Fibroblast of villous mesenchyme (primary cell): ENCODE results near the gene ZNF219. TPM values are rescaled to one million over a fixed set of nuclear protein-coding genes. Genes with fewer than 3 reads are reported as not detected.

Experiments
- DNase-seq: peaks from one replicate; pipeline ENCODE4 v3.0.0-alpha.2; 2010; ENCODE audit warnings: low read depth
- H3K4me3 ChIP-seq: 2 replicates; pipeline ENCODE4 v1.5.1; 2011; ENCODE audit warnings: low read depth, mild to moderate bottlenecking, low read length
- total RNA-seq: library from RNA; depleted of rRNA; stranded (reverse); fragments of >200 nt; gene quantifications from 2 replicates; pipeline ENCODE4 v1.2.3, GENCODE V29; 2012
- TF ChIP-seq, protein P1 (sequence below): IDR thresholded peaks from 2 replicates; pipeline ENCODE4 v1.5.1; 2012; ENCODE audit warnings: low read depth, mild to moderate bottlenecking, low read length; ENCODE audit not compliant: insufficient read depth

Gene ZNF219
- total RNA-seq, 1 donor = 1.7 TPM

DNA sequence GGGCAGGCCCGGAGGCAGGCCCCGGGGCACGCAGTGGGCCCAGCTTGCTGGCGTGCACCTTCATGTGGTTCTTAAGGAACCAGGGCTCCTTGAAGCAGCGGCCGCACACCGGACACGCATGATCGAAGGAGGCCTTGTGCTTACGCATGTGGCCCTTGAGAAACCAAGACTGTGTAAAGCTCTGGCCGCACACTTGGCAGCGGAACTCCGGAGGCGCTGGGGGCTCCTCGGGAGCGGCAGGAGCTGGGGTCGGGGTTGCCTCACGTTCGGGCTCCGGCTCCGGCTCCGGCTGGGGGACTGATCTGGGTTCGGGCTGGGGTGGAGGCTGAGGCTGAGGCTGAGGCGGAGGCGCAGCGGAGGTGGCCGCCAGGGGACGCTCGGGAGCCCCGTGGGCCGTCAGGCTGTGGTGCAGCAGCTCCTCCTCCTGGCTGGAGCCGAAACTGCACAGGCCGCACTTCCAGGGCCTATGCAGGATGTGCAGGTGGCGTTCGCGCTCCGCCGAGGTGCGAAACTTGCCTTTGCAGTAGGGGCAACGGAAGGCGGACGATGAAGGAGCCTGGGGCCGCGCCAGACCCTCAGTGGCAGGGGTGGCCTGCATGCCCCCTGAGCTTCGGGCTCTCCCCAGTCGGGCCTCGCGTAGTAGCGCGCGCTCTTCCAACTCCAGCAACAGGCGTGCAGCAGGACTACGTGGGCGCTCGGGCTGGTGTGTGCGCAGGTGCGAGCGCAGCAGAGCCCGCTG is 6.0 kb downstream of the ZNF219 start:
- DNase-seq = peak; percentile 72
- no peak overlapping the region for H3K4me3 ChIP-seq
- TF ChIP-seq, protein P1, sequence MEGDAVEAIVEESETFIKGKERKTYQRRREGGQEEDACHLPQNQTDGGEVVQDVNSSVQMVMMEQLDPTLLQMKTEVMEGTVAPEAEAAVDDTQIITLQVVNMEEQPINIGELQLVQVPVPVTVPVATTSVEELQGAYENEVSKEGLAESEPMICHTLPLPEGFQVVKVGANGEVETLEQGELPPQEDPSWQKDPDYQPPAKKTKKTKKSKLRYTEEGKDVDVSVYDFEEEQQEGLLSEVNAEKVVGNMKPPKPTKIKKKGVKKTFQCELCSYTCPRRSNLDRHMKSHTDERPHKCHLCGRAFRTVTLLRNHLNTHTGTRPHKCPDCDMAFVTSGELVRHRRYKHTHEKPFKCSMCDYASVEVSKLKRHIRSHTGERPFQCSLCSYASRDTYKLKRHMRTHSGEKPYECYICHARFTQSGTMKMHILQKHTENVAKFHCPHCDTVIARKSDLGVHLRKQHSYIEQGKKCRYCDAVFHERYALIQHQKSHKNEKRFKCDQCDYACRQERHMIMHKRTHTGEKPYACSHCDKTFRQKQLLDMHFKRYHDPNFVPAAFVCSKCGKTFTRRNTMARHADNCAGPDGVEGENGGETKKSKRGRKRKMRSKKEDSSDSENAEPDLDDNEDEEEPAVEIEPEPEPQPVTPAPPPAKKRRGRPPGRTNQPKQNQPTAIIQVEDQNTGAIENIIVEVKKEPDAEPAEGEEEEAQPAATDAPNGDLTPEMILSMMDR = peak; percentile 100

DNA sequence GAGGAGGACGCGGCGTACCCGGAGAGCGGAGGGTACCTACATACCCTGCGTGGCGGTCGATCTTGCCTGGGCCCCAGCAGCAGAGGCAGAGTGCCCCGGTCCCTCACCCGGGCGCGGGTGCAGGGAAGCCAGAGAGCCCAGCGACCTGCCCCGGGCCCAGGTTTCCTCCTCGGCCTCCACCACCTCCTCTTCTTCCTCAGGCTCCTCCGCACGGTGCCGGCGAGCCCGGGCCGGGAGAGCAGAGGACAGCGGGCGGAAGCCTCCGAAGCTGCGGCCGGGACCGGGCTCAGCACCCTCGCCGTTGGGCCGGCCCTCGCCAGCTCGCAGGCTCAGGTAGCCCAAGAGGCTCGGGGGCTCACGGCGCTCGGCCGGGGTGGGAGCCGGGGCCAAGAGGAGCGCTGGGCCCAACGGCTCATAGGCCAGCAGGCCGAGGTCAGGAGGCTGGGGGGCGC is 6.6 kb downstream of the ZNF219 start:
- no peak for DNase-seq
- TF ChIP-seq, protein P1 = no peak
- no peak overlapping the region for H3K4me3 ChIP-seq

DNA sequence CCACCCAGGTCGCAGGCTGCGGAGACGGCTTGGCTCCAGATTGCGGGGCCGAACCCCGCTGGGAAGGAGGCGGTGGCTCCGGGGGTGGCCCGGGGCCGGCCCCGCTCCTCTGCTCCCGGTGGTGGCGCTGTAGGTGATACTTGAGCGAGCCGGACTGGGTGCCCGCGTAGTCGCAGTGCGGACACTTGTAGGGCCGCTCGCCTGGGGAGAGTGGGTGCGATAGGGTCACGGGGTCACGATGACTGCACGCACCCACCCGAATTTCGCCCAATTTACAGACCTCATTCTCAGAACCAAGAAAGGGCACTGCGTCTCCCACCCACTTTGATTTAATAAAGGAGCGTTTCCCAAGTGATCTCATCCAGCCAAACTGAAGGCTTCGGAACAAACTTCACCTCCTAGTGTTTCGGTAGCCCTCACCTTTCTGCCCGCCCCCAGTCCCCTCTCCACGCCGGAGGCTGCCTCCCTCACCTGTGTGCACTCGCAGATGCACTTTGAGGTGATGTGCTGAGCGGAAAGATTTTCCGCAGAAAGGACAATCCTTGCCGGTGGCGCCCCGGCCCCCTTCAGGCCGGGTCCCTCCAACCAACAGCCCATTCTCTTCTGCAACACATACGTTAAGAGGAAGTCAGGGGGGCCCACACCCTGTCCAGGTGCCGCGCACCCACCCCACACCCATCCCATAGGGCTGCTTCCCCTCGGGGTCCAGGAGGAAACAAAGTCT is 7.4 kb downstream of the ZNF219 start:
- H3K4me3 ChIP-seq = no peak overlapping the region
- TF ChIP-seq, protein P1 = no peak
- no peak for DNase-seq

DNA sequence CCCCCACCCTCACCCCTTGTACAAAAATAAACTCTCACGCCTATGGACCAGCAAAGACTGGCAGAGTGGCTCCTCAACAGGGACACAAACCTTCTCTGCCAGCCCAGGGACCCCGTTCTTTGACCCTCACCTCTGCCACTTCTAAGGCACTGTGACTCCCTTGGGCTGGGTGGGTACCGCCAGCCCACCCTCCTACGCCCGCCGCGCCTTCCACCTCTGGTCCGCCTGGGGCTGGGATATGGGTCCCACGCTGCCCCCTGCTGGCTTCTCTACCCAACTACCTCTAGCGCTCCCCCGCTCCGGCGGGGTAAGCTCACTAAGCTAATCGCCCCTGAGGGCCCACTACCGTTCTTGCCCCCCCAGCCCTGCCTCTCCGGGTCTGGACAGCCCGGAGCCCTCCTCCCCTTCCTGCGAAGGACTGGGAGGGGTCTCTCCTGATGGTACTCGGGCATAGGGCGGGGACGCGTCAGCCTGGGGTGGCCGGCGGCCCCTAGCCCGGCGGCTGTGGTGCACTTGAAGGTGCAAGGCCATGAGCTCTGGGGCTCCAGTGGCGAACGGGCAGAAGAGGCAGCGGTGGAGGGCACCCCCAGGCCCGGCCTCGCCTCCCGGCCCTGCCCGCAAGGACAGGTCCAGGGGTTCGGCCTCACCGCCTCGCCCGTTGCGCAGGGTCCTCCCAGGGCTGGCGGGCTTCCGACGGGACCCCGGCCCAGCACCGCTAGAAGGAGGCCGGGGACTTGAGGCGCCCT is 8.1 kb downstream of the ZNF219 start:
- DNase-seq = no peak
- no peak overlapping the region for H3K4me3 ChIP-seq
- TF ChIP-seq, protein P1 = peak; percentile 54

DNA sequence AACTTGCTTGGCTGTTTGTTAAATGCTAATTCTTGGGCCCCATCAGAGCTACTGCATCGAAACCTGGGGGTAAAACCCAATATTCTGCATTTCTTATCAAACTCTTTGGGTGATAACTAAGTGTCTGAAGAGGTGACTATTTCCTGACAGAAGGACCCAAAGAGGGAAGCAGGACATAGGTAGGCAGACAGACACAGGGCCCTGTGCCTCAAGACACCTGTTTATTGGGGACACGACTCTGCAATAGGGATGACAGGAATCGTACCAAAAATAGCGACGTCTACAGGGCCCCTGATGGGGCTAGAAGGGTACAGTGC is 8.6 kb downstream of the ZNF219 start:
- H3K4me3 ChIP-seq = no peak overlapping the region
- TF ChIP-seq, protein P1 = no peak
- no peak for DNase-seq

DNA sequence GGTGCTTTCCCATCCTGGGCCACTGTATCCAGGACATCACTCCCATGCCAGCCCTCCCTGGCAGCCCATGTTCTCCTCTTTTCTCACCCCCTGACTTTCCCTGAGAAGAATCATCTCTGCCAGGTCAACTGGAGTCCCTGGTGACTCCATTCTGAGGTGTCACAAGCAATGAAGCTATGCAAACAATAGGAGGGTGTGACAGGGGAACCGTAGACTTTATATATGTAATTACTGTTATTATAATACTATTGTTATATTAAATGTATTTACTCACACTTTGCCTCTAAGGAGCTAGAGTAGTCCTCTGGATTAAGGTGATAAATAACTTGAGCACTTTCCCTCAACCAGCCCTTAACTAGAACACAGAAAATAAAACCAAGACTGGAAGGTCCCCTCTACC is 9.2 kb downstream of the ZNF219 start:
- TF ChIP-seq, protein P1 = no peak
- no peak overlapping the region for H3K4me3 ChIP-seq
- no peak for DNase-seq
